SK-MEL-5 (cell line): ENCODE measurements around the gene TMEM30B. TPM values are rescaled to one million over a fixed set of nuclear protein-coding genes. Genes with fewer than 3 reads are reported as not detected.
A peak's percentile ranks its signal among the peaks of the same experiment; 100 is the strongest.

Experiments used
- DNase-seq: peaks from one replicate; pipeline ENCODE4 v3.0.0-alpha.2; 2016; ENCODE audit warnings: low read depth, low spot score
- in situ Hi-C: cut with HindIII; loops from 2 replicates; pipeline ENCODE4 v1.10.0; 2016; ENCODE audit warnings: low sequenced_read_pairs, high pct_unique_total_duplicates, low pct_unique_long_range_greater_than_20kb
- total RNA-seq: library from RNA; depleted of rRNA; stranded (reverse); fragments of >200 nt; shearing (Covaris generic); gene quantifications from 2 replicates; pipeline ENCODE4 v1.2.3, GENCODE V29; 2014

Gene TMEM30B
- total RNA-seq, 1 experiment from 2014 or later, result not detected

DNA sequence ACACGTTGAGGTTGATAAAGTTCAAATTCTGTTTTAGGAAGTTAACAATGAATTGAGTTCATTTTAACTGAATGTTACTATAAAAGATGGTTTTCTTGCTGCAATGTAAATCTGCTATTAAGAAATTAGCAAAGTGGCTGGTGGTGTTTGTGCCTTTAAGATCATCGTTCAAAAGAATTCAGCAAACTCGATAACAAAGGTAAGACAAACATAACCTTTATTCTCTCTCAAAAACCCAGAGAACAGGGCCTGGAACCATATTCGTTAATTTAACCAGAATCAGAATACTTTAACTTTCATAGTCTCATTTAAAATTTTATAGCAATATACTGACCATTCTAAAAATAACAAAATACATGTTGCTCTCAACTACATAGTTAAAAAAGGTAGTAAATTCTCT lies 3.4 kb downstream of the TMEM30B start:
- no peak for DNase-seq
- in situ Hi-C loops, result no loop called here

- in situ Hi-C loops, result no loop called here
- DNase-seq, result no peak
Measured at GRCh38 chr14:61277232-61277631, 3.9 kb downstream of the TMEM30B start.

DNA sequence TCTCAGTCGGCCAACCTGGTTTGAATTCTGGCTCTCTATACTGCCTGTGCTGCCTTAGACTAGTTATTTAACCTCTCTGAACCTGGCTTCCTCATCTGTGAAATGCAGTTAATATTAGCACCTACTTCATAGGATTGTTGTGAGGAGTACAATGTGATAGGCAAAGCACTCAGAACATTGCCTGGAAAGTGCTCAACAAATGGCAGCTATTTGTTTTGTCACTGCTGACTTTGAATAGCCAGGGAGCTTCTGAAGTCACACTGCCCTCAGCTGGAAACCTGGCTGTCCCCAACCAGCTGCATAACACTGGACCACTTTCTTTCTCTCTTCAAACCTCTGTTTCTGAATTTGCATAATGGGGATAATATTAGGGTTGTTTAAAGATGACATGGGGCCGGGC lies 9.6 kb downstream of the TMEM30B start:
- in situ Hi-C loops, result no loop called here
- DNase-seq, result no peak

DNA sequence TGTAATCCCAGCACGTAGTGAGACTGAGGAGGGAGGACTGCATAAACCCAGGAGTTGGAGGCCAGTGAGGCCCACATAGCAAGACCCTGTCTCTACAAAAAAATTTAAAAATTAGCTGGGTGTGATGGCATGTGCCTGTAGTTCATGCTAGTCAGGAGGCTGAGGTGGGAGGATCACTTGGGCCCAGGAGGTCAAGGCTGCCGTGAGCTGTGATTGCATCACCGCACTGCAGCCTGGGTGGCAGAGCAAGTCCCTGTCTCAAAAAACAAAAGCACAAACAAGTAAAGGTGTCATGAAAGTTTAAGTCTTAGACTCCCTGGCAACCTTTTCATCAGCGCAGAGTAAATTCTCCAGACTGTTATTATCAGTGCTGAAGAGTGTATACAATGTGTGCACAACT lies 10.4 kb downstream of the TMEM30B start:
- no peak for DNase-seq
- in situ Hi-C loops, result no loop called here

GRCh38 chr14:61269321-61270083 lies 11.6 kb downstream of the TMEM30B start:
- in situ Hi-C loops, result no loop called here
- peak; percentile 85 for DNase-seq

- DNase-seq, result no peak
- in situ Hi-C loops, result no loop called here
Measured at GRCh38 chr14:61268812-61269211, 12.3 kb downstream of the TMEM30B start.

DNA sequence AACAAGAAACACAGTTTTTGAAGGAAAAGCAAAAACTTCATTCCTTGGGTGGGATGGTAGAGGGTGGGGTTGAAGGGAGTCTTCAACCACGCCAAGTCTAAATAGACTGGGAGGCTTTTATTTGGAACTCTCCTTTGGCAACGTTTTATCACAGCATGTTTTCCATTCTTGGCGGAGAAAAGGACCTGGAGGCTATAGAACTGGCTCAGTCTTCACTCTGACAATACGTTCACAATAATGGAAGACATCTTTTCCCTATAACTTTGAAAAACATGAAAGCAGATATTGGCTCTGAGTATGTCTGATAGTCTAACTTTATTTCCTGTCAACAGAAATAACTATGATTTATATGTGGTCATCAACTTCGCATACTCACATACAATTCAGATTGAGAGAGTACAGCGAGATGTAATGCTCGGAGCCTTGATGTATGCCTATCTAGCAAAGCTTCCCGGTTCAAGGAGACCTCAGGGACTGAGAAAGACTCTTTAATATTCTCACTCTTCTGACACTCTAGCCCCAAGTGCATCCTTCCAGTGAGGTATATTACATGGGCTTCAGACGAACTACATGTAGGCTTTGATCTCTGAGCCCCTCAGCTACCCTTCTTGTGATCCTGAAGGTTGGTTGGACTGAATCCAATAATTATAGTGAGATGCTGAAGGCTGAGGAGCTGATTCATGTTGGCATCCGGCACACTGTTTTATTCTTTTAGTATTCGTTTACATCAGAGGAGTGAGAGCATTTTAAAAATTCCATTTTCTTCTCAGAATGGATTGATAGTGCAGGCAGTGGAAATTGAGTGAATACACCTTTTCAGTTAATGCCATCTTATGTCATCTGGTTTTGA lies 14.0 kb downstream of the TMEM30B start:
- DNase-seq, result no peak
- in situ Hi-C loops, result no loop called here

- in situ Hi-C loops, result no loop called here
- DNase-seq, result no peak
Measured at GRCh38 chr14:61266436-61266835, 14.7 kb downstream of the TMEM30B start.

- in situ Hi-C loops, result no loop called here
- DNase-seq, result no peak
Measured at GRCh38 chr14:61264651-61265050, 16.5 kb downstream of the TMEM30B start.

GRCh38 chr14:61264010-61264571 lies 17.0 kb downstream of the TMEM30B start:
- in situ Hi-C loops, result no loop called here
- no peak for DNase-seq

- no peak for DNase-seq
- in situ Hi-C loops, result no loop called here
Measured at GRCh38 chr14:61262082-61262481, 19.1 kb downstream of the TMEM30B start.

- DNase-seq, result no peak
- in situ Hi-C loops, result no loop called here
Measured at GRCh38 chr14:61260939-61261776, 20.0 kb downstream of the TMEM30B start.

DNA sequence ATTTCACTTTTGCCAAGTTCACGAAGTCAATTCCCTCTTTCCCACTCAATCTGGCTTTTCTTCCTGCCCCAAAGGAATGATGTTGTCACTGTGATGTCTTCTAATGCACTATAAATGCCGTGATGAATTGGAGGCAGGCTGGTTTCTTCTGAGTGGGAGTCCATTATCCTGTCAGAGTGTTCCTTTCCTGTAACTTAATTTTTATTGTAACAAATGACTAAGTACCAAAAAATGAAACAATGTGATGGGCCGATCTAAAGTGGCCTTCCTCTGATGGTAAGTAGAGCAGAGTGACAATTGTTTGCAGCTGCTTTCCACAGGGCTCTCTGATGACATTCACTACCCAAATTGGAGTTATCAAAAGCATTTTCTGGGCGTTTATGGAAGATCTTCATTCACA lies 22.2 kb downstream of the TMEM30B start:
- in situ Hi-C loops, result no loop called here

GRCh38 chr14:61257469-61258057 lies 23.6 kb downstream of the TMEM30B start:
- in situ Hi-C loops, result no loop called here
- DNase-seq, result peak; percentile 34

More for the DNA sequence above, 22.2 kb downstream of the TMEM30B start:
- no peak for DNase-seq

DNA sequence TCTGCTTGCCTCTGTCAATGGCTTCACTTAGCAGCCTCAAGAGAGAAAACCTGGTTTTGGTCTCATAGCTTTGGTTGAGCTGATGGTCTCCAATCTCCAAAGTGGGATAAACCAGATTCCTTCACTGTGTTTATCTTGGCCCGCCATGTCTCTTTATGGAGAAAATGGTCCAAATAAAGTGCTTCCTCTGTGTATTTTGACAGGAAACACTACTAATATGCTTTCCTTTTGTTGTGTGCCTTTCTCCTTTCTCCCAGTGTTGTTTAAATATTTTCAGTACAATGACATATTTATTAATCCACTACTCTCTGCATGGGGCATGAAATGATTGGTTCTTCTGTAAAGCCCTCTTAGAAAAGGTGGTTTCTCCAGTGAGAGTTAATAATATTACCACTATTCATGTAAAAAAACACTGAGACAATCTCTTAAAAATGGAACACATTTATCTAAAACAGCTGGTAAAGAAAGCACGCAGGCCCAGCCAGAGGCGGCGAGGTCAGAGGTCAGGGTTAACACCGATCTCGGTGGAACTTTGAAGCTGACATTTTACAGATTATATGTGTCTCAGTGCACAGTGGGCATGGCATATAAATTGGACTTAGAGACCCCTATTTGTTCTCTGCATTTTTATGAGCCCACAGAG lies 24.2 kb downstream of the TMEM30B start:
- DNase-seq, result no peak
- in situ Hi-C loops, result no loop called here

DNA sequence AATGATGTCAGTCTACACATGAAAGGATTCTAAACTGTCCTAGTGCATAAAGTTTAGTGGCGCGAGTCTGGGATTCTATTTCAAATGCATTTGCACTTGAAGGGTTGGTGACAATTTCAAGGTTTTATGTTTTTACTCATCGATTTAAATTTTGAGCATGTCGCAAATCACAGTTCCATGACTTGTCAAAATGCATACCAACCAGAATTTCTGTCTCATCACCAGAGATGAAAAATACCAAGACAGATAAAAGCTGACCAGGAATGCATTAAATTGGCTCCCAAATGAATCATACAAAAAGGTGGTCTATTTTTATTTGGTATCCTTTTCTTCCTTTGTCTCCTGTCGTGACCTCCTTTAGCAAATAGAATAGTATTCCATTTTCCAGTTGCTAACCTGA lies 25.2 kb downstream of the TMEM30B start:
- DNase-seq, result no peak
- in situ Hi-C loops, result no loop called here
